Measurements from ENCODE around the gene TRAF5. TPM values are rescaled to one million over a fixed set of nuclear protein-coding genes. Genes with fewer than 3 reads are reported as not detected.

The TRAF5 gene
- total RNA-seq, 4 donors from 2014 or later = 20.5 to 44.2 (median 27.9) TPM

GRCh38 chr1:211332036-211332616, 5.5 kb downstream of the TRAF5 start:
- Histone ChIP-seq H3K9me3 (no peaks in the 10 kb centered on the region), H3K27me3 (no peaks in the 10 kb centered on the region), H3K36me3 (no peaks in the 10 kb centered on the region), H3K4me3 (no peak overlapping the region), H3K4me1 (peaks cover 3 to 95% (median 48%) of the 10 kb centered on the region in 3 donors), H3K27ac (no peak overlapping the region)
- TF ChIP-seq POLR2A (IDR thresholded peaks at IDR 0.05) (no peak), CTCF (IDR thresholded peaks at IDR 0.05) (no peak), POLR2AphosphoS5 (IDR thresholded peaks at IDR 0.05) (no peak), EP300 (IDR thresholded peaks at IDR 0.05) (no peak)
- 37 to 60% methylated on average over 2 of the region's 3 CpGs for WGBS, 2 donors (ENCODE audit: low coverage in 1 of 2)
- ATAC-seq = no peak

- WGBS, 2 donors (ENCODE audit: low coverage in 1 of 2) = 83 to 90% methylated on average over 2 of the region's 2 CpGs
- peaks cover 3 to 98% (median 45%) of the 10 kb centered on the region in 3 donors for H3K4me1 ChIP-seq
Measured at GRCh38 chr1:211332830-211333229, 6.2 kb downstream of the TRAF5 start.

GRCh38 chr1:211333906-211334305, 7.3 kb downstream of the TRAF5 start:
- ATAC-seq = no peak
- Histone ChIP-seq H3K27me3 (no peaks in the 10 kb centered on the region), H3K27ac (no peak overlapping the region), H3K36me3 (no peaks in the 10 kb centered on the region), H3K4me3 (no peak overlapping the region), H3K4me1 (peaks cover 3 to 98% (median 35%) of the 10 kb centered on the region in 3 donors), H3K9me3 (no peaks in the 10 kb centered on the region)
- TF ChIP-seq EP300 (IDR thresholded peaks at IDR 0.05) = no peak
- no peak for TF ChIP-seq POLR2A (IDR thresholded peaks at IDR 0.05)
- TF ChIP-seq POLR2AphosphoS5 (IDR thresholded peaks at IDR 0.05) = no peak
- TF ChIP-seq CTCF (IDR thresholded peaks at IDR 0.05) = no peak
- 38% methylated on average over 1 of the region's 1 CpG; no CpG with 5 or more reads in 1 of the 2 donors for WGBS, 2 donors (ENCODE audit: low coverage in 1 of 2)

More at GRCh38 chr1:211332830-211333229, 6.2 kb downstream of the TRAF5 start:
- Histone ChIP-seq H3K4me3 (no peak overlapping the region), H3K9me3 (no peaks in the 10 kb centered on the region), H3K27ac (no peak overlapping the region), H3K27me3 (no peaks in the 10 kb centered on the region), H3K36me3 (no peaks in the 10 kb centered on the region)
- TF ChIP-seq POLR2A (IDR thresholded peaks at IDR 0.05) (no peak), CTCF (IDR thresholded peaks at IDR 0.05) (no peak), POLR2AphosphoS5 (IDR thresholded peaks at IDR 0.05) (no peak), EP300 (IDR thresholded peaks at IDR 0.05) (no peak)
- no peak for ATAC-seq

- H3K9me3 ChIP-seq = no peaks in the 10 kb centered on the region
- TF ChIP-seq CTCF (IDR thresholded peaks at IDR 0.05) = no peak
- TF ChIP-seq POLR2AphosphoS5 (IDR thresholded peaks at IDR 0.05) = no peak
- no peak overlapping the region for H3K4me3 ChIP-seq
- H3K36me3 ChIP-seq = no peaks in the 10 kb centered on the region
- no peaks in the 10 kb centered on the region for H3K27me3 ChIP-seq
- H3K4me1 ChIP-seq = peaks cover 3 to 98% (median 24%) of the 10 kb centered on the region in 3 donors
- 60 to 89% methylated on average over 3 to 4 of the region's 4 CpGs for WGBS, 2 donors (ENCODE audit: low coverage in 1 of 2)
- no peak overlapping the region for H3K27ac ChIP-seq
- no peak for ATAC-seq
Measured at GRCh38 chr1:211334986-211335385, 8.4 kb downstream of the TRAF5 start.

GRCh38 chr1:211335522-211336157, 9.0 kb downstream of the TRAF5 start:
- H3K27me3 ChIP-seq = no peaks in the 10 kb centered on the region
- ATAC-seq = no peak
- H3K9me3 ChIP-seq = no peaks in the 10 kb centered on the region
- no peaks in the 10 kb centered on the region for H3K36me3 ChIP-seq
- H3K4me1 ChIP-seq = peaks cover 3 to 98% (median 19%) of the 10 kb centered on the region in 3 donors
- 43 to 73% methylated on average over 1 to 2 of the region's 3 CpGs for WGBS, 2 donors (ENCODE audit: low coverage in 1 of 2)
- H3K4me3 ChIP-seq = no peak overlapping the region
- TF ChIP-seq CTCF (IDR thresholded peaks at IDR 0.05) (no peak), POLR2A (IDR thresholded peaks at IDR 0.05) (no peak), EP300 (IDR thresholded peaks at IDR 0.05) (no peak), POLR2AphosphoS5 (IDR thresholded peaks at IDR 0.05) (no peak)
- H3K27ac ChIP-seq = no peak overlapping the region
